HCT116 (cell line): ENCODE measurements around the gene SSC4D.

Experiments used
- CBX3 ChIP-seq: IDR thresholded peaks from 2 replicates; pipeline ENCODE4 v1.6.1; 2012; ENCODE audit warnings: low read depth
- CTCF ChIP-seq, 3 experiments: fragments of 200-600 bp in 1 of 3; sonication (generic) in 1 of 3; IDR thresholded peaks in 2 of 3; conservative IDR thresholded peaks in 1 of 3; 2 replicates each; pipeline ENCODE4 v1.5.1; 2012 to 2017; ENCODE audit warnings: low read depth in 2 of 3, low read length in 2 of 3, antibody characterized with exemption in 1 of 3, borderline replicate concordance in 1 of 3, control low read depth in 1 of 3, mild to moderate bottlenecking in 1 of 3, mixed read lengths in 1 of 3, mixed run types in 1 of 3, moderate library complexity in 1 of 3; ENCODE audit not compliant: insufficient read depth in 1 of 3
- EGR1 ChIP-seq: IDR thresholded peaks from 2 replicates; pipeline ENCODE4 v1.6.1; 2012; ENCODE audit warnings: low read depth
- EZH2 ChIP-seq: fragments of 200-600 bp; sonication (generic); IDR thresholded peaks from 2 replicates; pipeline ENCODE4 v1.6.1; 2017; ENCODE audit warnings: antibody characterized with exemption, mixed run types
- POLR2A ChIP-seq: IDR thresholded peaks from 2 replicates; pipeline ENCODE4 v1.7.0; 2011; ENCODE audit warnings: borderline replicate concordance; ENCODE audit not compliant: insufficient read depth, insufficient read length; ENCODE audit errors: extremely low read depth
- POLR2AphosphoS5 ChIP-seq: IDR thresholded peaks from 2 replicates; pipeline ENCODE4 v1.6.1; 2011; ENCODE audit warnings: mild to moderate bottlenecking, low read depth, low read length, moderate library complexity
- YY1 ChIP-seq: IDR thresholded peaks from 2 replicates; pipeline ENCODE4 v1.6.1; 2011; ENCODE audit warnings: low read length, low read depth, moderate library complexity, mild to moderate bottlenecking; ENCODE audit not compliant: insufficient replicate concordance; ENCODE audit errors: extremely low read depth

DNA sequence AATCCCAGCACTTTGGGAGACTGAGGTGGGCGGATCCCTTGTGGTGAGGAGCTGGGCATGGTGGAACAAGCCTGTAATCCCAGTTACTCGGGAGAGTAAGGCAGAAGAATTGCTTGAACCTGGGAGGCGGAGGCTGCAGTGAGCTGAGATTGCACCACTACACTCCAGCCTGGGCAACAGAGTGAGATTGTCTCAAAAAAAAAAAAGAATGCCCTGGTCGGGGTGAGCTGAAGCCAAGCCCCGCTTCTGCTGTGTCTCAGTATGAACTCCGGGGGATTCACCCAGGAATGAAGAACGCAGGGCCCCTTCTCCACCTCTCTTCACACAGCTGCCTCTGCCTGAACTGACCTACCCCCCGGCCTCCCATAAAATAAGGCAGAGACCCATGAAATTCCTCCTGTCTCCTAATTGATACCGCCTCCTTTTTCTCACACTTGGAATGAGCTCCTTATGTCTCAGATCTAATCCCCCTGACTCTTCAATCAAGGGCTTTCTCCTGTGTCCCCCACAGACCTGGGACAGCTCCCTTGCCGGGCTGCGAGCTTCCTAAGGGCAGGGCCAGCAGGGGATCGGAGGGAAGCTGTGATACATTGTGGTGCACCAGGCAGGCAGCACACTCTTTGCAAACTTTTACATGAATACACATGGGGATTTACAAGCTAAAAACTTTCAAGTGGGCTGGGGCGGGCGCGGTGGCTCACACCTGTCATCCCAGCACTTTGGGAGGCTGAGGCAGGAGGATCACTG lies 14.3 kb upstream of the SSC4D start:
- TF ChIP-seq YY1 (no peak), POLR2AphosphoS5 (no peak), EGR1 (no peak), CTCF (IDR thresholded peaks at IDR 0.05 in 2 of 3, conservative IDR thresholded peaks at IDR 0.05 in 1 of 3; ENCODE audit: borderline replicate concordance in 1 of 3, insufficient read depth in 1 of 3, low read depth in 2 of 3, low read length in 2 of 3) (no peak), CBX3 (no peak), EZH2 (no peak), POLR2A (no peak)
